Motor neuron (in vitro differentiated cells): ENCODE results near the gene GABRB3. TPM values are rescaled to one million over a fixed set of nuclear protein-coding genes. Genes with fewer than 3 reads are reported as not detected.

Experiments
- ATAC-seq, 8 experiments: fragments of 200-7000 bp; cut with Tn5 transposase; replicated peaks in 6 of 8; 2 replicates each; pipeline ENCODE4 v1.8.0; 2021; ENCODE audit warnings: mild to moderate bottlenecking in 8 of 8, moderate library complexity in 8 of 8
- H3K27ac ChIP-seq, 2 donors: fragments of 250-450 bp; sonication (Bioruptor Pico); 2 replicates each; pipeline ENCODE4 v1.9.0; 2021; ENCODE audit warnings: antibody characterized with exemption in 2 of 2, mild to moderate bottlenecking in 2 of 2, moderate library complexity in 1 of 2
- H3K4me1 ChIP-seq, 2 donors: fragments of 250-450 bp; sonication (Bioruptor Pico); replicated peaks in 1 of 2; 2 replicates each; pipeline ENCODE4 v1.6.1; 2021; ENCODE audit warnings: antibody characterized with exemption in 2 of 2, mild to moderate bottlenecking in 2 of 2, moderate library complexity in 1 of 2
- H3K4me3 ChIP-seq, 5 donors: fragments of 250-450 bp; sonication (Bioruptor Pico); 2 replicates each; pipeline ENCODE4 v1.9.0; 2021; ENCODE audit warnings: antibody characterized with exemption in 5 of 5, mild to moderate bottlenecking in 5 of 5, moderate library complexity in 4 of 5
- WGBS, 10 experiments: fragments of 450-650 bp; shearing (Covaris generic); methylation state at CpG; one replicate each; pipeline ENCODE4 v1.0.0; 2022; 5-methylcytosine and 5-hydroxymethylcytosine counted together
- in situ Hi-C, 9 experiments: fragments of 400-800 bp; cut with MboI; loops; one replicate each; pipeline ENCODE4 v1.15.0; 2021; ENCODE audit warnings: low sequenced_read_pairs in 9 of 9, low pct_unique_long_range_greater_than_20kb in 2 of 9; ENCODE audit not compliant: unreplicated experiment in 9 of 9
- total RNA-seq, 8 experiments: library from RNA; unstranded; fragments of 300-600 nt; gene quantifications; 2 replicates each; pipeline versions ENCODE4 v1.2.3 to v1.2.4, GENCODE V29; 2022

The GABRB3 gene
- total RNA-seq, 8 experiments from 2014 or later, result 0.18 to 69.2 (median 36.6) TPM

GRCh38 chr15:26691249-26691648 is 81.6 kb downstream of the GABRB3 start:
- H3K4me3 ChIP-seq, result no peak overlapping the region
- WGBS, 10 experiments, result 7 to 100% (median 56%) methylated on average over 1 to 4 of the region's 4 CpGs; no CpG with 5 or more reads in 1 of the 10 experiments
- peak in 1 of 8 experiments; percentile 32 for ATAC-seq
- peaks cover 4 to 11% of the 10 kb centered on the region in 2 donors for H3K4me1 ChIP-seq
- in situ Hi-C loops, result loop anchor here in 1 of 9 experiments (25.0 kb wide), 1 partner anchor 304 kb away; no protein-coding TSS in a partner anchor
- no peak overlapping the region for H3K27ac ChIP-seq

- Histone ChIP-seq H3K27ac (peak overlapping the region in 1 of 2 donors; percentile 49), H3K4me3 (no peak overlapping the region), H3K4me1 (peaks cover 4 to 11% of the 10 kb centered on the region in 2 donors)
- peak in 3 of 8 experiments; percentile 76 to 85 (median 83) for ATAC-seq
- in situ Hi-C loops, result loop anchor here in 1 of 9 experiments (25.0 kb wide), 1 partner anchor 303 kb away; no protein-coding TSS in a partner anchor
- 18 to 67% (median 47%) methylated on average over 1 to 2 of the region's 2 CpGs; no CpG with 5 or more reads in 5 of the 10 experiments for WGBS, 10 experiments
Observed at GRCh38 chr15:26690778-26691177, 82.1 kb downstream of the GABRB3 start.

- Histone ChIP-seq H3K4me1 (peaks cover 4 to 11% of the 10 kb centered on the region in 2 donors), H3K27ac (no peak overlapping the region), H3K4me3 (no peak overlapping the region)
- 0 to 83% (median 72%) methylated on average over 1 to 7 of the region's 7 CpGs; no CpG with 5 or more reads in 3 of the 10 experiments for WGBS, 10 experiments
- no peak for ATAC-seq
- in situ Hi-C loops, result loop anchor here in 1 of 9 experiments (25.0 kb wide), 1 partner anchor 302 kb away; no protein-coding TSS in a partner anchor
Observed at GRCh38 chr15:26689462-26689861, 83.4 kb downstream of the GABRB3 start.

GRCh38 chr15:26686547-26687187 is 86.2 kb downstream of the GABRB3 start:
- WGBS, 10 experiments, result 0 to 100% (median 85%) methylated on average over 1 to 9 of the region's 11 CpGs; no CpG with 5 or more reads in 3 of the 10 experiments
- H3K4me1 ChIP-seq, result peaks cover 17 to 25% of the 10 kb centered on the region in 2 donors
- H3K4me3 ChIP-seq, result no peak overlapping the region
- in situ Hi-C loops, result loop anchor here in 1 of 9 experiments (25.0 kb wide), 1 partner anchor 299 kb away; no protein-coding TSS in a partner anchor
- no peak overlapping the region for H3K27ac ChIP-seq
- ATAC-seq, result no peak

GRCh38 chr15:26682598-26683164 is 90.2 kb downstream of the GABRB3 start:
- H3K4me3 ChIP-seq, result peak overlapping the region in 1 of 5 donors; percentile 10
- peak overlapping the region; percentile 60 to 74 for H3K27ac ChIP-seq
- WGBS, 10 experiments, result 0 to 90% (median 65%) methylated on average over 1 to 3 of the region's 5 CpGs; no CpG with 5 or more reads in 4 of the 10 experiments
- H3K4me1 ChIP-seq, result peaks cover 15 to 26% of the 10 kb centered on the region in 2 donors
- in situ Hi-C loops, result loop anchor here in 1 of 9 experiments (25.0 kb wide), 1 partner anchor 295 kb away; no protein-coding TSS in a partner anchor
- peak in 5 of 8 experiments; percentile 15 to 55 (median 50) for ATAC-seq

- in situ Hi-C loops, result loop anchor here in 1 of 9 experiments (25.0 kb wide), 1 partner anchor 293 kb away; no protein-coding TSS in a partner anchor
- 0 to 100% (median 58%) methylated on average over 1 to 3 of the region's 3 CpGs; no CpG with 5 or more reads in 2 of the 10 experiments for WGBS, 10 experiments
- Histone ChIP-seq H3K4me3 (no peak overlapping the region), H3K27ac (no peak overlapping the region), H3K4me1 (peaks cover 15 to 34% of the 10 kb centered on the region in 2 donors)
- no peak for ATAC-seq
Observed at GRCh38 chr15:26679927-26680326, 92.9 kb downstream of the GABRB3 start.

GRCh38 chr15:26676115-26676514 is 96.8 kb downstream of the GABRB3 start:
- no peak for ATAC-seq
- 0 to 100% (median 83%) methylated on average over 1 to 3 of the region's 3 CpGs; no CpG with 5 or more reads in 2 of the 10 experiments for WGBS, 10 experiments
- H3K4me1 ChIP-seq, result peaks cover 0 to 33% of the 10 kb centered on the region in 2 donors
- no peak overlapping the region for H3K4me3 ChIP-seq
- no peak overlapping the region for H3K27ac ChIP-seq
- in situ Hi-C loops, result loop anchor here in 1 of 9 experiments (25.0 kb wide), 1 partner anchor 289 kb away; no protein-coding TSS in a partner anchor

GRCh38 chr15:26674467-26674866 is 98.4 kb downstream of the GABRB3 start:
- in situ Hi-C loops, result no loop called here
- Histone ChIP-seq H3K4me3 (no peak overlapping the region), H3K27ac (no peak overlapping the region), H3K4me1 (peaks cover 0 to 28% of the 10 kb centered on the region in 2 donors)
- 11 to 100% (median 61%) methylated on average over 1 to 4 of the region's 4 CpGs; no CpG with 5 or more reads in 1 of the 10 experiments for WGBS, 10 experiments
- no peak for ATAC-seq

GRCh38 chr15:26673445-26673844 is 99.4 kb downstream of the GABRB3 start:
- no peak overlapping the region for H3K27ac ChIP-seq
- in situ Hi-C loops, result no loop called here
- ATAC-seq, result peak in 2 of 8 experiments; percentile 63 to 69
- 3 to 87% (median 56%) methylated on average over 2 to 5 of the region's 5 CpGs; no CpG with 5 or more reads in 1 of the 10 experiments for WGBS, 10 experiments
- no peak overlapping the region for H3K4me3 ChIP-seq
- H3K4me1 ChIP-seq, result peaks cover 0 to 28% of the 10 kb centered on the region in 2 donors

GRCh38 chr15:26670116-26670515 is 102.8 kb downstream of the GABRB3 start:
- Histone ChIP-seq H3K27ac (no peak overlapping the region), H3K4me1 (peaks cover 10 to 42% of the 10 kb centered on the region in 2 donors), H3K4me3 (no peak overlapping the region)
- in situ Hi-C loops, result no loop called here
- ATAC-seq, result no peak
- 80 to 100% (median 97%) methylated on average over 1 to 6 of the region's 32 CpGs; no CpG with 5 or more reads in 7 of the 10 experiments for WGBS, 10 experiments

GRCh38 chr15:26667222-26667988 is 105.5 kb downstream of the GABRB3 start:
- no peak overlapping the region for H3K4me3 ChIP-seq
- no peak for ATAC-seq
- WGBS, 10 experiments, result 8 to 100% (median 77%) methylated on average over 1 to 11 of the region's 14 CpGs; no CpG with 5 or more reads in 1 of the 10 experiments
- H3K27ac ChIP-seq, result peak overlapping the region in 1 of 2 donors; percentile 11
- in situ Hi-C loops, result no loop called here
- H3K4me1 ChIP-seq, result peaks cover 10 to 32% of the 10 kb centered on the region in 2 donors
